ENCODE results near the gene ZDHHC6. TPM values are rescaled to one million over a fixed set of nuclear protein-coding genes. Genes with fewer than 3 reads are reported as not detected.
A peak's percentile ranks its signal among the peaks of the same experiment; 100 is the strongest.

ZDHHC6 gene, protein sequence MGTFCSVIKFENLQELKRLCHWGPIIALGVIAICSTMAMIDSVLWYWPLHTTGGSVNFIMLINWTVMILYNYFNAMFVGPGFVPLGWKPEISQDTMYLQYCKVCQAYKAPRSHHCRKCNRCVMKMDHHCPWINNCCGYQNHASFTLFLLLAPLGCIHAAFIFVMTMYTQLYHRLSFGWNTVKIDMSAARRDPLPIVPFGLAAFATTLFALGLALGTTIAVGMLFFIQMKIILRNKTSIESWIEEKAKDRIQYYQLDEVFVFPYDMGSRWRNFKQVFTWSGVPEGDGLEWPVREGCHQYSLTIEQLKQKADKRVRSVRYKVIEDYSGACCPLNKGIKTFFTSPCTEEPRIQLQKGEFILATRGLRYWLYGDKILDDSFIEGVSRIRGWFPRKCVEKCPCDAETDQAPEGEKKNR
- total RNA-seq: 19.0 and 31.5 TPM in 2 replicates

DNA sequence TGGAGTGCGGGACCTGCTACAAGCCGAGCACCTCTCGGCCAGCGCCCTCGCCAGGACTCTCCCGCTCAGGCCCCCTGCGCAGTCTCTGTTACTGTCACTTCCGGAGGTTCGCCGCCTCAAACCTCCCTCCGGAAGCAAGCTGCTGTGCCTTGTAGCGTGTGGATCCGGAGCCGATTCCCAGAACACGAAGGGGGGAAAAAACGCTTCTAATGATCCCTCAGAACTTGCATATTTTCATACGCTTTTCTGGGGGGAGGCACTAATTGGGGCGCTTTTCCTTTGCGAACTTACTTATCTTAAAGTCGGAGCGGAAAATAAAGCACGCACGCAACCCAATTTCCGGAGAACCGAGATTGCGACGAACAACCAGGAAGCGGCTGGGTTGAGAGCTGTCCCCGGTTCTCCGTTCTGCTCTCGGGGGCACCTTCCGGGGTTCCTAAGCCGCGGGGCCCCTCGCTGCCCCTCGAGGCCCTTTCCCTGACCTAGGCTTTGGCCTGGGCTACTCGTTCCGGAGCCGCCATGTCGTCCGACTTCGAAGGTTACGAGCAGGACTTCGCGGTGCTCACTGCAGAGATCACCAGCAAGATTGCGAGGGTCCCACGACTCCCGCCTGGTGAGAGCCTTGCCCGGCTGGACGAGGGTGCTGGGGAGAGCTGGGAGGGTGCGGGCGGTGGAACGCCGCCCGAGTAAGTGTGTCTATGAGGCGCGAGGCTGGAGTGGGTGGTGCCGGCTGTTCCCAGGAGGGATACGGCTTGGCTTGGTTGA lies at the start of gene ZDHHC6, which contains the start of gene VTI1A:
Gene ZDHHC6 (minus strand): TSS at position 60 of the 765 bp plus-strand sequence. CDS start 1,478 bp downstream, outside the sequence.
Gene VTI1A (plus strand): TSS at position 361 of the 765 bp plus-strand sequence. CDS start 159 bp downstream, at position 520.
- peak; percentile 90 for DNase-seq (ENCODE audit: low read depth)
- TF ChIP-seq, protein P1, sequence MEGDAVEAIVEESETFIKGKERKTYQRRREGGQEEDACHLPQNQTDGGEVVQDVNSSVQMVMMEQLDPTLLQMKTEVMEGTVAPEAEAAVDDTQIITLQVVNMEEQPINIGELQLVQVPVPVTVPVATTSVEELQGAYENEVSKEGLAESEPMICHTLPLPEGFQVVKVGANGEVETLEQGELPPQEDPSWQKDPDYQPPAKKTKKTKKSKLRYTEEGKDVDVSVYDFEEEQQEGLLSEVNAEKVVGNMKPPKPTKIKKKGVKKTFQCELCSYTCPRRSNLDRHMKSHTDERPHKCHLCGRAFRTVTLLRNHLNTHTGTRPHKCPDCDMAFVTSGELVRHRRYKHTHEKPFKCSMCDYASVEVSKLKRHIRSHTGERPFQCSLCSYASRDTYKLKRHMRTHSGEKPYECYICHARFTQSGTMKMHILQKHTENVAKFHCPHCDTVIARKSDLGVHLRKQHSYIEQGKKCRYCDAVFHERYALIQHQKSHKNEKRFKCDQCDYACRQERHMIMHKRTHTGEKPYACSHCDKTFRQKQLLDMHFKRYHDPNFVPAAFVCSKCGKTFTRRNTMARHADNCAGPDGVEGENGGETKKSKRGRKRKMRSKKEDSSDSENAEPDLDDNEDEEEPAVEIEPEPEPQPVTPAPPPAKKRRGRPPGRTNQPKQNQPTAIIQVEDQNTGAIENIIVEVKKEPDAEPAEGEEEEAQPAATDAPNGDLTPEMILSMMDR (IDR thresholded peaks at IDR 0.05; ENCODE audit: insufficient read depth, low read depth, low read length): peak; percentile 25
- peak within 1 kb of the TSS; percentile 100 for H3K4me3 ChIP-seq (ENCODE audit: low read depth, low read length)

DNA sequence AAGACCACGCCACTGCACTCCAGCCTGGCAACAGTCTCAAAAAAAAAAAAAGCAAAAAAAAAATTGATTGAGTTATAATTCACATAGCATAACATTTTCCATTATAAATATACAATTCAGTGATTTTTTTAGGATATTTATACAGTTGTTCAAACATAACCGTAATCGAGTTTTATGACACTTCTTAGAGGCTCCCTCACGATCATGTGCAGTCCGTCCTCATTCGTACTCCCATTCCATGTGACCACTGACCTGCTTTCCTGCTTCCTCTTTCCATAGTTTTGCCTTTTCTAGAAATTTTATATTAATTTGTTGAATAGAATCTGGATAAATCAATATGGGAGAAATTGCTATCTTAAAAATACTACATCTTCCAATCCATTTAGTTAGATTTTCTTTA lies 46.0 kb upstream of the ZDHHC6 start:
- DNase-seq (ENCODE audit: low read depth): no peak
- TF ChIP-seq, protein P1 (IDR thresholded peaks at IDR 0.05; ENCODE audit: insufficient read depth, low read depth, low read length): no peak
- H3K4me3 ChIP-seq (ENCODE audit: low read depth, low read length): no peak overlapping the region

DNA sequence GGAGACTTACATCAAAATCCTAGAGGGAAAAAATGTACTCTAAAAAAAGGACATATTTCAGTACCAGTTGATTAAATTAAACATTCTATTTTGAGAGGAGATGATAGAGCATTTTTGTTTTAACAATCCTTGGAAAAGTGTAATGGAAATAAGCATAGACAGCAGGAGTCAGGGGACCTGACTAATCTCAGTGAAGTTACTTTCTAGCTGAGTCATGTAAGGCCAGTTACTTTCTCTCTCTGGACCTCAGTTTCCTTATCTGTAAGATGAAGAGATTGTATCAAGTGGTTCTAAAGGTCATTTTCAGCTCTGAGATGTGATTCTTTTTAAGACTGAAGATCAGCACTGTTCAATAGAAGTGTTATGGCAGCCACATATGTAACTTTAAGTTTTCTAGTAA lies 44.4 kb upstream of the ZDHHC6 start:
- peak; percentile 19 for DNase-seq (ENCODE audit: low read depth)
- TF ChIP-seq, protein P1 (IDR thresholded peaks at IDR 0.05; ENCODE audit: insufficient read depth, low read depth, low read length): no peak
- H3K4me3 ChIP-seq (ENCODE audit: low read depth, low read length): no peak overlapping the region

DNA sequence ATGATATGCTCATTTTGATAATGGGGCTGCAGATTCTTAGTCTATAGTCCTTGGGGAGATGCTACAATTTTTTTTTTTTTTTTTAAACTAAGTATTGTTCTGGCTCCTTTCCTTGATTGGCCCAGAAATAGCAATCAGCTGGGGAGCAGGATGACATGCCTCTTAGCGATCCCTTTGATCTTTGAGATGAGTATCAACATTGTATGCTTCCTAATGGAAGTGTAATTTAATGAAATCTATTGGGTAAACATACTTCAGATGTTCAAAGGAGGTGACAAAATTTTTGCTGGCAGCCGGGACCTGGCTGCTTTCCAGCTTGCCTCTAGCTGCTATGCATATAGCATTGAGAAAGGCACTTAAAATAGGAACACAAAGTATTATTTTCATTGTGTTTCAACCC lies 43.8 kb upstream of the ZDHHC6 start:
- no peak for DNase-seq (ENCODE audit: low read depth)
- TF ChIP-seq, protein P1 (IDR thresholded peaks at IDR 0.05; ENCODE audit: insufficient read depth, low read depth, low read length): no peak
- H3K4me3 ChIP-seq (ENCODE audit: low read depth, low read length): no peak overlapping the region

DNA sequence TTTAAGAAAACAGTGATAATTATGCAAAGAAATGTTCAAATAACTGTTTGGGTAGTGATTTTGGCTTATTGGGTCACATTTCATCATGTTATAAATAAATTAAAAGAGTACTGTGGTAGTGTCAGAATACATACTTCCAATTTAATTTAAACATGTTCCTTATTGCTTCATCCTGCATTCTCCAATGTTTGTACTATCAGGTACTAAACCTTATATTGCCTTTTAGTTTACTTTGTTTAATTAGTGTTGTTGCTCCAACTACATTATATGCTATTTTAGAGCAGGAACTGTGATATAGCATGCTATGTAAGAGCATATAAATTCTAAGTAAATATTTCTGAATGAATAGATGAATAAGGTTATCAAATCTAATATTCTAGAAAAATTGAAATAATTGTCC lies 41.2 kb upstream of the ZDHHC6 start:
- H3K4me3 ChIP-seq (ENCODE audit: low read depth, low read length): no peak overlapping the region
- DNase-seq (ENCODE audit: low read depth): no peak
- TF ChIP-seq, protein P1 (IDR thresholded peaks at IDR 0.05; ENCODE audit: insufficient read depth, low read depth, low read length): no peak

DNA sequence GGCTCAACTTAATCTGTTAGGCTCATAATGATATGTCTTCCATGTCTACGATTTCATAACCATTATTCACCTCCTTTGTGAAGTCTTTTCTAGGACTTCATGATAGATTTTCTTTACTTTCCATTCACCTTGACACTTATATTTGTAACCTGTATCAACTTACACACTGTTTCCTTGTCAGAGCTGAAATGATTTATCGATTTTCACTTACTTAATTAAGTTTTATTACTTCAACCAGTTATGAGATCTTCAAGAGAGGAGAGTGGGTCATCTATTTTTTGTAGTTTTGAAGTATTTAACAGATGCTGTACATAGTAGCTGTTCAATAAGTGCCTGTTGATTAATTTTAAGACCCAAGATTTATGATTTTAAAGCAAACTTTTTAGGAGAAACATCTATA lies 37.7 kb upstream of the ZDHHC6 start:
- DNase-seq (ENCODE audit: low read depth): no peak
- no peak overlapping the region for H3K4me3 ChIP-seq (ENCODE audit: low read depth, low read length)
- TF ChIP-seq, protein P1 (IDR thresholded peaks at IDR 0.05; ENCODE audit: insufficient read depth, low read depth, low read length): no peak
